ENCODE data around the gene CHGA.

Gene CHGA

GRCh38 chr14:92905667-92906066 lies 17.3 kb upstream of the CHGA start:
- no peak for DNase-seq

GRCh38 chr14:92906420-92906819 lies 16.5 kb upstream of the CHGA start:
- DNase-seq = no peak

DNA sequence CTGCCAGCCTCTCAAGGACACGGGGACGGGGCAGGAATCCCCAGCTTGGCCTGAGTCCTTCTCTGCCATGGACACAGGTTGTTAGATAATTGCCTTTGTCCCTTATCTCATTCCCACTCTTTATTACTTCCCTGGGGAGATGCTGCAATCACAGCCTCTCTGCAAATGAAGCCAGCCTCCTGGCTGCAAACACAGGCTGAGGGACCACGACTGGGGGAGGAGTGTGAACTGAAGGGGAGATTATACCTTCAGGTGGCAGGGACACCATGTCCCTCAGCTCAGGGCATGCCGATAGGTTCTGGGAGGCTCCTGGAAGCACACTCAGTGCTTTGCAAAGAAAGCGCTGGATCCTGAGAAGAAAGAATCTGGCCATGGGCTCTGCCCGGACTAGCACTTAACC lies 16.1 kb upstream of the CHGA start:
- DNase-seq = no peak

DNA sequence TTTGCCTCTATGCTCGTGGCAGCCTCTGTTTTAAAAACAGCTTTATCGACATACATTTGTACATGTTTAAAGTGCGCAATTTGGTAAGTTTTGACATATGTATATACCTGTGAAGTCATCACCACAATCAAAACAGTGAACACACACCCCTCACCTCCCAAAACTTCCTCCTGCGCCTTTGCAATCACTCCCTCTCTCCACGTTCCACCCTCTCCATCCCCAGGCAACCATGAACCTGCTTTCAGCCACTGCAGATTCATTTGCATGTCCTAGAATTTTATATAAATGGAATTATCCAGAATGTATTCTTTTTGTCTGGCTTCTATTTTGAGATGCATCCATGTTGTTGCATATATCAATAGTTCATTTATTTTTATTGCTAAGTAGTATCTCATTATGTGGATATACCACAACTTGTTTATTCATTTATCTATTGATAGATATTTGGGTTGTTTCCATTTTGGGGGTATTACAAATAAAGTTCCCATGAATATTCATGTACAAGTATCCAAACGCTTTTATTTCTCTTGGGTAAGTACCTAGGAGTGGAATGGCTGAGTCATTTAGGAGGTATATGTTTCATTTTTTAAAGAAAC lies 15.5 kb upstream of the CHGA start:
- DNase-seq = no peak

- DNase-seq = no peak
Measured at GRCh38 chr14:92914087-92914656, 8.8 kb upstream of the CHGA start.

- no peak for DNase-seq
Measured at GRCh38 chr14:92916201-92916600, 6.7 kb upstream of the CHGA start.

DNA sequence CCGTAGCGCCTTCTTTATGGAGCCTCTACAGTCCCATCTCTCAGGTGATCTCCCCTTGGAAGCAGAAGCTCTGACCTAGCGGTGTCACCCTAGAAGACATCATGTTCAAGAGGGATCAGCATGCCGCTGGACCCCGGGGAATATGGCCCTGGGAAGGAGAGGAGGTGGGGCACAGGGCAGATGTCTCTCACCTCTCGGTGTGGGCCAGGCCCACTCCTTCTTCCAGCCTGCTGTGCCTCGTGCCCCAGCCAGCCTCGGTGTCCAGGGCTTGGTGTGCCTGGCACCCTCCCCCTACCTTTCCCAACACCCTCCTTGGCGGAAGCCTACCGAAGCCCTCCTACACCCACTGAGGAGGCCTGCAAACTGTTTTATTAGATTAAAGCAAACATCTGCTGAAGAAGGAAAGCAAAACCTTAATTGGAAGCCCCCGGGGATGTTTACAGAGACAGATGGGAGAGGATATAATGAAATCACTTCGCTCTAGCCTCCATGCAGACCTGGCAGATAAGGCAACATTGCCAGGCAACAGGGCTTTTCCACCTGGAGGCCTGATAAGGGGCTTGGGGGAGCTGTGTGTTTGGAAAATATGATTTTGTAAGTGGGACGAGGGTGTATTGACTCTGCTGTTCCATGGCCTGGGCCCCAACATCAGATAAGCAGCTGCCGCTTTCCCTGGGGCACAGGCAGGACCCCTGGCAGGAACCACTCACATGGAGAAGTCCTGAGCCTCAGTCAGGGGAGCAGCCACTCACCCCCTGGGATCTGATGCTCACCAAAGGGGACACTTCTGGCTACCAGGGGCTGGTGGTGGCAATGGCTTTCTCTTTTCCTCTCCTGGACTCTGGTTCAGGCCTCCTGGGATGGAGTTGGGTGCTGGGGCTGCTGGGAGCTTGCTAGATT lies 5.7 kb upstream of the CHGA start:
- no peak for DNase-seq

- DNase-seq = no peak
Measured at GRCh38 chr14:92917956-92918355, 5.0 kb upstream of the CHGA start.

- DNase-seq = no peak
Measured at GRCh38 chr14:92920001-92920400, 2.9 kb upstream of the CHGA start.

GRCh38 chr14:92922155-92922735 lies 705 bp upstream of the CHGA start:
- no peak for DNase-seq

- no peak for DNase-seq
Measured at GRCh38 chr14:92923744-92924103, 774 bp downstream of the CHGA start.

DNA sequence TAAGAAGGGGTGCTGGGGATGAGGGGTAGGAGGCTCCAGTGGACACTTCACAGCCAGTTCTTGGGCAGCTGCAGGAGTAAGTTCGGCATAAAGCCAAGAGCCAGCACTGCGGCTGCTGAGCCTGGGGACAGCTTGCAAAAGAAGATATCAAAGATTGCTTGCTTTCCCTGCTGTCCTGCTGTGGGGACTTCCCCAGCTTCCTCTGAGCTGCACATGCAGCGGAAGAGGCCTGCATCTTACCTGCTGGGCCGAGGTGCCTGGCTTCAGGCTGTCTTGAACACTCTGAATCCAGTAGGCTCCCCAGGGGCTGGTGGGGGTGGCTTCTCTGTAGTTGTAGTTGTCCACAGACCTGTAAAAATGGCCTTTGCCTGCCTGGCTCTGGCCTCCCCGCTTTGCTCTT lies 1.3 kb downstream of the CHGA start:
- DNase-seq = no peak

- no peak for DNase-seq
Measured at GRCh38 chr14:92925446-92925845, 2.5 kb downstream of the CHGA start.

- no peak for DNase-seq
Measured at GRCh38 chr14:92926180-92926845, 3.4 kb downstream of the CHGA start.

- DNase-seq = no peak
Measured at GRCh38 chr14:92926931-92927330, 4.0 kb downstream of the CHGA start.

GRCh38 chr14:92927349-92928257 lies 4.7 kb downstream of the CHGA start:
- DNase-seq = no peak

DNA sequence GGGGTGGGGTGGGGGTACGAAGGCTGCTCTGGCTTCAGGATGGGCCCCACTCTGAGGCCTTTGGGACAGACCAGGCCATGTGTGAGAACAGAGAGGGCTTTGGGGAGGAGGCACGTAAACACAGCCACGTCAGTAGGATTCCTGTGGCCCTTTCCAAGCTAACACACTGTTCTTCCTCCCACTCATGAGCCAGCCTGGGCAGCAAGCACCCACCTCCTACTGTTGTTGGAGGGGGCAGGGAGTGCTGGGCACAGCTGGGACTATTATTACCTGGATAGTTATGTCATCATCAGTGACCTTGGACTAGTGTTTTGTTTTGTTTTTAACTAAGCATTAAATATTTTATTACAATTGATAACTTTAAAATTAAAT lies 5.3 kb downstream of the CHGA start:
- no peak for DNase-seq

DNA sequence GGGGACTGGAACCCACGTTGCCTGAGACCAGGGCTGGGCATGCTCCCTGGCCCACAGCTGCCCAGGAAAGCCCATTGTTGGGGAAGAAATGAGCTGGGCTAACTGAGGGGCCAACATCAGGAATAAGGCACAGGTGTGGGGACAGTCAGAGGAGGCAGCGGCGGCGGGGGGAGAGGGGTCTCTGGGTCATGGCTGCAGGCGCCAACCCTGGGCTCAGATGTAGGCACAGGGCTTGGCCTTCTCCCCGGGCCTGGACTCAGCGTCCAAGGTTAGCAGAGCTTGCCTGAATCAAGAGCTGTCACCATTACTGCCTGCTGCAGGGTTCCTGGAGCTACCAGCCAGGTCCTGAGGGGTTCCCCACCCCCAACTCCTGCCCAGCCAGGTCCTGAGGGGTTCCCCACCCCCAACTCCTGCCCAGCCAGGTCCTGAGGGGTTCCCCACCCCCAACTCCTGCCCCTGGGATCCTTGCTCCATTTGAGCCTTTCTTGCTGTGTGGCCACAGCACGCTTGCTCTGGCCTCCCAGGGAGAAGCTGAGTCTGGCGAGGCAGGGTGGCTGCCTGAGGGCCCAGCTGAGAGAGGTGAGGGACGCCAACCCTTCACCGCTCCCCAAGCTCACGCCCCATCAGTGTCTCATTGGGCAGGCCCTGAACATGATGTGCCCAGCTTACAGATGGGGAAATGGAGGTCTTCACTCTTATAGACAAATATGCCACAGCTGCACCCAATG lies 6.2 kb downstream of the CHGA start:
- no peak for DNase-seq

GRCh38 chr14:92929689-92930608 lies 7.0 kb downstream of the CHGA start:
- no peak for DNase-seq
